Stimulated activated naive CD8-positive, alpha-beta T cell treated with anti-CD3 and anti-CD28 coated beads, Interleukin-15, Interleukin-2, amounts not matched to agents 100 U/mL and 50 U/mL, for 24 hours (primary cell): Measurements from ENCODE around the gene EPN2.

Experiments used
- ATAC-seq: fragments of 150-1000 bp; cut with Tn5 transposase; one replicate; pipeline ENCODE4 v1.10.0; 2021
- DNase-seq: peaks from one replicate; pipeline ENCODE4 v3.0.0; 2021

EPN2 gene

GRCh38 chr17:19294443-19294842 is 57.3 kb downstream of the EPN2 start:
- ATAC-seq (no peak), DNase-seq (no peak)

DNA sequence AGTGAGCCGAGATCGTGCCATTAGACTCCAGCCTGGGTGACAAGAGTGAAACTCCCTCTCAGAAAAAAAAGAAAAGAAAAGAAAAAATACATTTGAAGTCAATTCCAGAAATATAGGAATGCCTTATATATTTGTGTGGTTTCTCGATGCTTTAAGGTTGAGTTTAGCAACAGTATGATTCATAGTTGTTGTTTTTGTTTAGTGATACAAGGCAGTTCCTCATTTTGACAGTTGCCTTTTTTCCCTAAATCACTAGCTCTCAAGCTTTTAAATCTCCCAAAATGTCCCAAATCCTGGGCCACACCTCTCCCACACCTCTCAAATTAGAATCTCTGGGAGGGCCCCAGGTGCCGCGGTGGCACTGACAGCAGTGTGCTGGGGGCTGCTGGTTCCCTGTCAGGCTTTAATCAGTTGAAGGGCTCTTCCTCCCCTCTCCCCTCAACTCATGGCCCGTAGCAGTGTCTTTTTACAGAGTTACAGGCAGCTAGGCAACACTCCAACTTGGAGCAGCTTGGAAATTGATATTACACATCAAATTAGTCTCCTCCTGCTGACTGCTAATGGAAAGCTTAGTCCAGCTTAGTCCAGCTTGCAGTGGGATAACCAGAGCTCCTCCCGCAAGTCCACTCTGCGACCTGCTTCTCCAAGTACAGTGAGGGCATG is 58.4 kb downstream of the EPN2 start:
- no peak for DNase-seq

GRCh38 chr17:19296786-19297778 is 59.9 kb downstream of the EPN2 start:
- ATAC-seq = no peak
- DNase-seq = no peak

More for the DNA sequence above, 58.4 kb downstream of the EPN2 start:
- ATAC-seq = no peak

DNA sequence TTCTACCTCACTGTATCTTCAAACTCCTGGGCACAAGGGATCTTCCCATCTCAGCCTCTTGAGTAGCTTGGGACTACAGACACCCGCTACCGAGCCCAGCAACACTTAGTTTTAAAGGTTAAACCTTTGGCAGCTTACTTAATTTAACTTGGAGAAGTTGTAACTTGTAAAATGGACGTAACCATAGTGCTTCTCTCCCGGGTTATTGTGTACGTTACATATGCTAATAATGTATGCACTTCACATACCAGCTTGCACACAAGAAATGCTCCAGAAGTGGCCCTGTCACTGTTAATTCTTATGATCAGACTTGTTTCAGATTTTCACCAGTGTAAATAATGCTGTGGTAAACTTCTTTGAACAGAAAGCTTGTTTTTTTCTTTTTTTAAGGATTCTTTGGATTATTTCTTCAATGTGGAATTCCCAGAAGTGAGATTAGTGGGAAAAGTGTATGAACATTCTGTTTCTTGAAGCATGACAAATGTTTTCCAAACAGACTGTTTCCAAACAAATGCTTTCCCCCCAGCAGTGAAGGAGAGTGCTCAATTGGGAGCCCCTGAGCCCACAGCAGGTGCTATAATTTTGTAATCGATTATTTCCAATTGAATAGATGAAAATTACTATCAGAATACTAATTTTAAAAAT is 61.5 kb downstream of the EPN2 start:
- DNase-seq (no peak), ATAC-seq (no peak)

DNA sequence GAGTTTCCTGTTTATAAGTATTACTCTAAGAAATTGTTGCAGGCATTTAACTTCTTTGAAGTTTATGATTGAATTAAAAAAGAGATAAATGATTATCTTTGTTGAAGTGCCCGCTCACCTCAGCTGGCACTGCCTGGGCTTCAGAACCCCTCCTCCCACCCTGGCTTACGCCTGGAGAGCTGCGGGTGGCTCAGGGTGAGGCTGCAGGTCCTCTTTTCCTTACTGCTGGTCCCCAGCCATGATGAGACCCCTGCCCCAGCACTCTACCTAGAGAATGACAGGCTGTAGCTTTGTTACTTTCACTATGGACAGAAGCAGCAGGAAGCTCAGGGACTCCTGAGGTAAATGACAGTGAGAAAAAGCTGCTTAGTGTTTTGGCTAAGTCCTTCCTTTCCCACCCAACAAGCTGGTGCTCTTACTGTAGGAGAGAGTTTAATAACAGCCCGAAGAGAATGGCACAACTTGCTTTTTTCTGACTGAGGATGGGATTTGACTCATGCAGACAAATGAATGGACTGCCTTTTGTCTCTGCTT is 62.1 kb downstream of the EPN2 start:
- no peak for ATAC-seq
- DNase-seq = no peak

DNA sequence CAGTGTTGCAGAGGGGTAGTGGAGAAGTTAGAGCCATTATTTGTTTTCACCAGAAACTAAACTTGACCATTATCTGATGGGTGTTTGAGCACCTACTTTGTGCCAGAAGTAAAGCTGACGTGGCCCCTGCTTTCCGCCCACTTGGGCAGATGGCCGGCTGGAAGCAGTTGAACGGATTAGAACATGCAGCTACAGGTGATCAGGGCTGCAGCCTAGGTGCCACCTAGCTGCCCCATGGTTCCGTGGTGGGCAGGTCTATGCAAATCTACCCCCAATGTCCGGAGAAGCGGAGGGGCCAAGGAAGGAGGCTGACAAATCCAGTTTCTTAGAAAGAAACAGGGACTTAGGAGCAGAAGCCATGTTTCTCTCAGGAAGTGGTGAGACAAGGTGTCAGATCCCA is 62.7 kb downstream of the EPN2 start:
- no peak for DNase-seq
- ATAC-seq = no peak

GRCh38 chr17:19301274-19301951 is 64.2 kb downstream of the EPN2 start:
- no peak for ATAC-seq

GRCh38 chr17:19301973-19302372 is 64.8 kb downstream of the EPN2 start:
- ATAC-seq (no peak), DNase-seq (no peak)

More at GRCh38 chr17:19301274-19301951, 64.2 kb downstream of the EPN2 start:
- no peak for DNase-seq

DNA sequence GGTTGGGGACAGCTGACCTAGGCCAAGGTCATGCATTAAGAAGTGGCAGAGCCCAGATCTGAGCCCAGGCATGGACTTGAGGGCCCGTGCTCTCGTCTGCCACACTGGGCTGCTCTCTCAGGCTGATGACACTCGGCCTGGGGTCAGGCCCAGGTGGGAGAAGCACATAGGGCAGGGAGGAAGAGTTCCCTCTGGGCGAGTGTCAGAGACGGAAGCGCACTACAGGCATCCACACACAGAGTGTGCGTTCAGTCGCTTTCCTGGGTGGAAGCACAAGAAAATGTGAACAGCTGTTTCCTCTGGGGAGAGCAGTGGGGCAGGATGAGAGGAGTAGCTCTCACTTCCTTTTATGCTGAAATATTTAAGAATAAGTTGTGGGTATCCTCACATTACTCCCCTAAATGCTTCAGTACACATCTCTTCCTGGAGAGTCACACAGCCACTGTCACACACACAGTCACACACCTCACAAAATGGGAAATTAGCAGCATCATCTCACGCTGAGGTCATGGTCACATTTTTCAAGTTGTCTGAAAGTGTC is 65.7 kb downstream of the EPN2 start:
- DNase-seq (no peak), ATAC-seq (no peak)

DNA sequence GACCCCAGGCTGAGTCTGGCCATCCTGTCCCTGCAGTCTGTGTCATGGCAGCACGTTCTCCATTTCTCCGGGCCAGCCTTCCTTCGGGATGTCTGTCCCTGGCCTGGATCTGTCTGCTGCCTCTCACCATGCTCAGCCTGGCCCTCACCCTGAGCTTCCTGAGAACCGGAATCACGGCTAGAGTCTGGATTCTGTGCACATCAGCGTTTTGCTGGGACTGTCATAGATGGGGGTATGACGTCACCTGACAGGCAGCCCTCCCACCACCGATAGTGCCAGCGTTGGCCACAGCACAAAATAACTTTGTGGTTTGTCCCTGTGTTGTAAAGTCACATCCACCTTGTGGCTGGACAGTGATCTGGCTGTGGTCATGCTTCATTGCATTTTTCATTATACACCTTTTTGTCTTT is 66.2 kb downstream of the EPN2 start:
- ATAC-seq (no peak), DNase-seq (no peak)

DNA sequence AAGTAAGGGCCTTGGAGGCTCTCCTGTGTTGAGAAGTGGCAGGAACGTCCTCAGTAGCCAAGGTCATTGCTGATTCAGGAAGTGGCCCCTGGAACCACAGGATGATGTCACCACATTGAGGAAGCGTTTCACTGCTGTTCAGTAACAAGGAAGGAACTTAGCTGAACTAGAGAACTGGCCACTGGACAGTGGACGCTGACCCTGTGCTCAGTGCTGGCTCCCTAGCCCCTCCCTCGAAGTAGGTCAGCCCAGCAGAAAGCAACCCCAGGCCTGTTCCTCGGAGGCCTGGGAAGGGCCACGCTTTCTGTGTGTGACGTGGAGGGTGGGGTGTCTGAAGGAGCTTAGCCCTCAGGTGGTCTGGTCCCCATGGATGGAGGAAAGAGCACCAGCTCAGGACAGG is 67.0 kb downstream of the EPN2 start:
- ATAC-seq (no peak), DNase-seq (no peak)

GRCh38 chr17:19304751-19305150 is 67.6 kb downstream of the EPN2 start:
- ATAC-seq = no peak
- no peak for DNase-seq

- ATAC-seq (no peak), DNase-seq (no peak)
These were observed 68.1 kb downstream of the EPN2 start for GRCh38 chr17:19305256-19305655.

DNA sequence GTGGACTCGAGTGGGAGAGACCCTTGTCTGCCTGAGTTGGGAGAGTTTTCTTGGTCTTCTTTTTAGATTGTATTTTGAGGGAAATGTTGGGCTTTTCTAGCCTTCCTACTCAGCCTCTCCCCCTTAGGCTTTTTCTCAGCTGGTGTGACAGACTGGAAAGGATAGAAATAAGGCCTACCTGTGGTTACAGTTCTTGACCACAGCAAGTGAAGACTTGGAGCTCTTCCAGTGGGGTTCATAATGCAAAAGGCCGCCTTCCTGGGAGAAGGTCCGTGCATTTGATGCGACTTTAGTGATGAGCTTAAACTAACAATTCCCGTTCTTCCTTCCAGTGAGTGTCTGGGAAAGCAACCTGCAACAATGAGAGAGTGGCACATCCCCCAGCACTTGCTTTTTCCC is 68.6 kb downstream of the EPN2 start:
- ATAC-seq = no peak

DNA sequence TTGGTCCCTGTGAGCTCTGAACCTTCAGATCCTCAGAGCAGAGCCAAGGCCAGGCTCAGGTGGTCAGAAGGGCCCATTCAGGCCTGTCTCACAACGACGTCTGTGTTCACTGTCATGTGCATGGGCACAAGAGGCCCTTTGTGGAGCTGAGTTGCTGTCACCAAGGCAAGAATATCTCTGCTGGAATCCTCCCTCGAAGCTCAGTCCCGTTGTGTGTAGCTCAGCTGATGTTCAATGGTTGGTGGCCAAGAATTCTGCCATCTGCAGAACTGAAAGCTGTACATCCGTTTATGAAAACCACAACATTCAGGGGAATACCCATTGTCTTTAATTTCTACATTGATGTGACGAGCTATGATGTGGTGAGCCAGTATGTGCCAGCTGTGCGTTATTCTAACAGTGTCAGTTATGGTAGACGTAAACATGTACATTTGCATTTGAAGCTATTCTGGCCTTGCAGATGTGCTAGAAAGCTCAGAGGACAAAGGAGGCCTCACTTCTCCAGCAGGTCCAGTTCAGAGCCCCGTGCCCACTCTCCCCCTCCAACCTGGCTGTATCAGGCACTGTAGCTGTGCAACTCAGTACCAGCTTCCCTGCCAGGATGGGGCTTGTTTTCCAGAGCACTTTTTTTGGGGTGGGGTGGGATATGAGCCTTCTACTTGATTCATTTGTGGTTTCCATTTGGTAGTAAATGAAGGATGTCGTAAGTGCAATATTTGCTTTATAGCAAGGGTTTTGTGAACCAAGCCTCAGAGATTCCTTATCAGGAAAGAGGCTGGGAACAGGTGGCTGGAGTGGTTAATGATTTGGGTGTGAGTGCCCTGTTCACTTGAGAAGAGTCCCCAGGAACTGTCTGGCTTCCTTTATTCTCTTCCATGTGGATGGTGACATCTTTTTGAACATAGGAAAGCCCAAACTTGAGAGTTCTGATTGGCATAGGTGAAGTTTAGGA is 69.3 kb downstream of the EPN2 start:
- DNase-seq (peak; percentile 23), ATAC-seq (peak; percentile 92)

More for the DNA sequence above, 68.6 kb downstream of the EPN2 start:
- no peak for DNase-seq

DNA sequence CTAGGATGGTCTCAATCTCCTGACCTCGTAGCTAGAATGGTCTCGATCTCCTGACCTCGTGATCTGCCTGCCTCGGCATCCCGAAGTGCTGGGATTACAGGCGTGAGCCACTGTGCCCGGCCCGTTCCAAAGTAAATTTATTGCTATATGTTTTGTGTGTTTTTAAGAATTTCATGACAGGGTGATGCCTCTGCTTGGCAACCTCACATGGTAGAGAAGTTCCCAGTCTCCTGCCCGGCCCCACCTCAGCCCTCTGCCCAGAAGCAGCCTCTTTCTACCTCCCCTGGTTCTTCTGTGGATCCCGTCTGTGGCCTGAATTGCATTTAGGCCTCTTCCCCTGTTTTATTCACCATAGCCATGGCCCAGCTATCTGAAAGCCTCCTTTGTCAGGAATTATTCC is 70.4 kb downstream of the EPN2 start:
- no peak for DNase-seq
- ATAC-seq = no peak

GRCh38 chr17:19308398-19308797 is 71.2 kb downstream of the EPN2 start:
- no peak for ATAC-seq
- no peak for DNase-seq

GRCh38 chr17:19309701-19310100 is 72.5 kb downstream of the EPN2 start:
- DNase-seq (no peak), ATAC-seq (no peak)

DNA sequence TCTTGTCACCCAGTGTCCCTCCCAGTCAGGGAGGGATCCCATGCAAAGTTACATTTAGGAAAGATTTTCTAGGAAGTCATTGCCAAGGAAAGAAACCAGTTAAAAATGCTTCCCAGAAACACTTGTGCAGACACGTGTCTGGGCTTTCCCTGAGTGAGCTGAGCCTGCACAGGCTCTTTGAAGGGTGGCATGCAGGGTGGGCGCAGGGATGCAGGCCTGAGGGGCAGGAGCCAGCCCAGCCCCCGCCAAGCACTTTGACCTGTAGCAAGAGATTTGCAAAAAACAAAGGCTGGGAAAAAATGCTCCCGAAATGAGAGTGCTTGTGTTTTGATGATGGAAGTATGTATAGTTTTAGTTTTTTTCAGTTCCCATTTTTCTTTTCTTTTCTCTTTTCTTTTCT is 73.0 kb downstream of the EPN2 start:
- DNase-seq (no peak), ATAC-seq (no peak)

DNA sequence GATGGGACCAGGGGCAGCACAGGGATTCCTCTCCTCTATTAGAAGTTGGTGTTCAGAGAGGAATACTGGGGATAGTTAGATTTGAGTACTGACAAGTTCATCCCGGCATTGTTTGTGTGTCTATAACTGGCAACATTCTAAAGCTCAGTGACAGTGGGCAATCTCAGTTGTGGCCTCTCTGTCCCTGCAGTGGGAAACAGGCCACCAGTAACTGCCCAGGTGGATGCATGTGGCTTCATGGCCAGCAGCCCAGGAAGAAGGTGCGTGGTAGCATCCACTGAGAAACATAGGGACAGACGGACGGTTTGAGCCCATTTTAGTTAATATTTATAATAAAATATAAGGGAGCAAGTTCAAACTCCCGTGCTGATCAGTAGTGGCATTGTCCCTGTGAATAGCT is 73.8 kb downstream of the EPN2 start:
- DNase-seq (no peak), ATAC-seq (no peak)
